NCI-H1092 treated with DMSO at 0.1 percent for 48 hours (cell line): ENCODE measurements around the gene IGSF22.

ENCODE experiments used
- DNase-seq: peaks from one replicate; lab custom pipeline; 2025; lab: John Stamatoyannopoulos, UW

IGSF22 gene

DNA sequence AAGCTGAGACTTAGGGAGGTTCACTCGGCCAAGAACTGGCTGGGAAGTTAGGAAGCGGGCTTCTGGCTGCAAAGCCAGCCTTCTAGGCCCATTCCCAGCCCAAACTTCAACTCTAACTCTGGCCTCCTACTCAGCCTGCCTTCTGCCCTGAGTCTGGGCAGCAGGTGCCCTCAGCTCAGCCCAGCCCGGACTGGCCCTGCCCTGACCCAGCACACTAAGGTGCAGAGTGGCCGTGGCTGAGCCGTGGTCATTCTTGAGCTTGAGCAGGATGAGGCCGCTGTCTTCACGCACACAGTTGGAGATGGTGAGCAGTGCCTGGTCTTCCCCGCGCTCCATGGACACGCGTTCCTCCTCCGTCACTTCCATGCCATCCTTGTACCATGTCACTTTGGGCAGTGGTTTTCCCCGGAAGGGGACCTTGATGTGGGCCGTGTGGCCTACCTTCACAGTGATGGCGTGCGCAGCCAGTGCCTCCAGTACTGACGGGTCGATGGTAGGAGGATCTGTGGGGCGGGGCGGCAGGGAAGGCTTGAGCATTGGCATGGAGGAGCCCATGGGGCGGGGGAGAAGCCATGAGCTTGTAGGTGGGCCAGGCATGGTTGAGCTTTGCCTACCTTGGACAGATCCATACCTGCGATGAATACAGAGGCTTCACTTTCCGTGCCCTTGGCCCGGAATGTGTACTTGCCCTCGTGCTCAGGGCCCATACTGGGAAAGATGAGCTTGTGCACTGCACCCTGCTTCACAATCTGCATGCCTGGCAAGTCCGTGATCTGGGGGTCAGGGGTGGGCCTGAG lies 12.1 kb downstream of the IGSF22 start:
- no peak for DNase-seq

DNA sequence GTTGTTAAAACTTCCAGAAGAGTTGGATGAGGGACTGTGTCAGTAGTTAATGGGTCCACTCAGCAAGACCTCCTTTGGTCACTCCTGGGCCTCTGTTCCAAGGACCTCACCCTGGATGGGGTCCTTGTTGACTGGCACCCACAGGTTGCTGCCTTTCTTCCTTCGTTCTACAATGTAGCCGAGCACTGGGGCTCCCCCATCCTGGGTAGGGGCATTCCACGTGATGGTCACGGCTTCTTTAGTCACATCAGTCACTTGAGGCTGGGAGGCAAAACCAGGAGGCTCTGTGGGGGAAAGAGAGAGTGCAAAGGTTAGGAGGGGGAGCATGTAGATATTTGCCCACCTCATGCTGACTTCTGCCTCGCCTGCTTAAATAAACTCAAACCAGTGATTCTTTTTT lies 15.4 kb downstream of the IGSF22 start:
- DNase-seq, result no peak

DNA sequence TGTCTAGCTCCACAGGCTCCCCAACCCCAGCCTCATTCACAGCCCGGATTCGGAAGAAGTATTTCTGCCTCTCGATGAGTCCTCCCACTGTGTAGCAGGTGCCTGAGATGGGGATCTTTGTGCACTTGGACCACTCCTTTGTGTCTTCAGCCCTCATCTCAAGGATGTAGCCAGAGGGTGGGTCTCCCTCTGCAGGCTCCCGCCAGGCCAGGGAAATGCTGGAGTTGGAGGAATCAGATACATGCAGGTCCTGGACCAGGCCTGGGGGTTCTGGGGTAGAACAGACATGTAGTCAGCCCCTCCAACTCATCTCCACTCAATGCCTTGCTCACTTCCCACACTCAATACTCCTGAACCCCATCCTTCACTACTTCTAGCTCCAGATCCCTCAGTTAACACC lies 16.6 kb downstream of the IGSF22 start:
- no peak for DNase-seq

DNA sequence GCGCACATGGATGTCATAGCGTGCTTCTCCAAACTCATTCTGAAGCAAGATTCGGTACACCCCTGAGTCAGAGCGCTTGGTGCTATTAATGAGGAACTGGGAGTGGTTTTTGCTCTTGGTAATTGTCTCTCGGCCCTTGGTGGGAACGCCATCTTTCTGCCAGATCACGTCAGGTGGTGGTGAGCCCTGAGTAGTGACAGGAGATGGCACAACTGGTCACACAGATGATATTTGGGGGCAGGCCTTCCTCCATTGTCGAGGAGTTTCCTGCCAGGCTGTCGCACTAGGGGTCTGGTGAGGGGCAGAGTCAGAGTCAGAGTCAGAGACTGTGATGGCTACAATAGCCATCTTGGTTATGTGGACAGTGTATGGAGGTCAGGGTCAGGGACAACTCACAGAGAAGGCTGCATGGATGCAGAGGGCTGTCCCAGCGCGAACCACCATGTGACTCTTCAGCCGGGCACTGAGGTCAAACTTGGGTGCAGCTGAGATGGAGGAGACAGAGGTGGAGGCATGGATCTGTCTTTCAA lies 18.1 kb downstream of the IGSF22 start:
- DNase-seq, result no peak

DNA sequence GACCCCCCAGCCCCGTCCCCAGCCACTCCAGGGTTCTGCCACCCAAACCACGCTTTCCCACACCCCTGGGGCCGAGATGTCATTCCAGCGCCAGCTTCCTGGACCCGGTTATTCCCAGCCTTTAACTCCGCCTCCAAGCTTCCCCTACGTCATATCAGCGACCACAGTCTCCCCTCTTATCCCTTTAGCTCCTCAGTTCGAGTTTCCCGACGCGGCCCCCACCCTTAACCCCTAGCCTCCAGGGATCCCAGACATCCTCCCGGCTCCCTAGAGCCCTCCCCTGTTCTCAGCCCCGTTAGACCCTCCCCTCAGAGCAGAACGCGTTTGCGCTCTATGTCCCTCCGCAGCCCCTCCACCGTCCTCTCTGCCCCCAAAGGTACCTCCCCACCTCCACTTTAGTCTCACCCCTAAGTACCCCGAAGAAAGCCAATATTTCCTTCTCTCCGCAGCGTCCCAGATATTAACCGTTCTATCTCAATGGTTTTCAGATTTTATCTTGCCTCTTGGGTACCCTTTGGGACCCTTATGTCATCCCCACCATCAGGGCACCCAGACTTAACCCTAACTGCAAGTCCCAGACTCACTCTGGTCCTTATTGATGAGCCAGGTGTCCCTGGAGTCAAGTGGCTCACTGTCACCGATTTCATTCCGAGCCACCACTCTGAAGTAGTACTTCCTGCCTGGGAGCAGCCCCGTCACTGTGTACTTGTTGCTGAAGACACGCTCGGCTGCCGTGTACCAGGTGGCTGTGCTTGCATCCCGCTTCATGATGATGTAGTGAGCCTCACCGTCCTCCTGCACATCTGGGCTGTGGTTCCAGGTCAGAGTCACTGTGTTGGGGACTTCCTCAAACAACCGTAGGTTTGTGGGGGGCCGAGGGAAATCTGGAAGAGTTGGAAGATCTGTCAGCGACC lies 19.4 kb downstream of the IGSF22 start:
- peak; percentile 61 for DNase-seq

DNA sequence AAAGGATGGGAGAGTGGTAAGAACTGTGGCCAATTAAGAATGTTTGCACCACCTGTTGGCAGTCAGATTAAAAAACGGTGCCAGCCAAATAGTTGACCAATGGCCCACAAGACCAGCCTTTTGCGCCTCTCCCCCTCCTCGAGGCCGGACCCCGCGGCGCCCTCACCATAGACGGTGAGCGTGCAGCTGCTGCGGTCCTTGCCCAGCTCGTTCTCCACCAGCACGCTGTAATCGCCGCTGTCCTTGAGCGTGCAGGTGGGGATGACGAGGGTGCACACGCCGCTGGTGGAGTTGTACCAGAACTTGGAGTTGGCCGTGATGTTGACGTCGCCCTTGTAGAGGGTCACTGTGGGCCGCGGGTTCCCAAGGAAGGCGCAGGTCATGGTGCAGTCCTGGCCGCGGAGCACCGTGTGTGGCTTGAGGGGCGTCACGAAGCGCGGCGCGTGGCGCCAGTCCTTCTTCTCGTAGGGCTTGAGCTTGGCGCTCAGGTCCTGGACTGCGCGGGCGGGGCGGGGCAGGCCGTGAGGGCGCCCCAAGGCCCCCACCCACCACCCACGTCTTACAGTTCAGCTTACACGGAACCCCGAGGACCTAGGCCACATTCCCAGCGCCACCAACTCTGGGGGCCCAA lies 20.2 kb downstream of the IGSF22 start:
- peak; percentile 26 for DNase-seq

DNA sequence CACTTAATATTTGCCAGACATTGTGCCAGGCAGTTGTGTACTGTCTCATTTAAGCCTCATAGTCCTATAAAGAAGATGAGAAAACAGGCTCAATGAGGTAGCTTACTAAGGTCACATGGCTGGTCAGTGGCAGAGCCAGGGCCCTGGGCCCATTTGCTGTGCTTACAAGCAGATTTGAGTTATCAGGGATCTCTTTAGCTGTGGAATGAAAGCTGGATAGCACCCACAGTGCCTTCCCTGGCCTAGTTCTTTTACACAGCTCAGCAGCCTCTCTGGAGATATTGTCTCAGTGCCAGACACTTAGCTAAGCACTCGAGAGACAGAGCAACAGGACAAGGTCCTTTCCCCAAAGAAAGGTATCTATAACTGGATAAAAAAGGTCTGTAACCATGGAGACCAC lies 21.3 kb downstream of the IGSF22 start:
- no peak for DNase-seq

DNA sequence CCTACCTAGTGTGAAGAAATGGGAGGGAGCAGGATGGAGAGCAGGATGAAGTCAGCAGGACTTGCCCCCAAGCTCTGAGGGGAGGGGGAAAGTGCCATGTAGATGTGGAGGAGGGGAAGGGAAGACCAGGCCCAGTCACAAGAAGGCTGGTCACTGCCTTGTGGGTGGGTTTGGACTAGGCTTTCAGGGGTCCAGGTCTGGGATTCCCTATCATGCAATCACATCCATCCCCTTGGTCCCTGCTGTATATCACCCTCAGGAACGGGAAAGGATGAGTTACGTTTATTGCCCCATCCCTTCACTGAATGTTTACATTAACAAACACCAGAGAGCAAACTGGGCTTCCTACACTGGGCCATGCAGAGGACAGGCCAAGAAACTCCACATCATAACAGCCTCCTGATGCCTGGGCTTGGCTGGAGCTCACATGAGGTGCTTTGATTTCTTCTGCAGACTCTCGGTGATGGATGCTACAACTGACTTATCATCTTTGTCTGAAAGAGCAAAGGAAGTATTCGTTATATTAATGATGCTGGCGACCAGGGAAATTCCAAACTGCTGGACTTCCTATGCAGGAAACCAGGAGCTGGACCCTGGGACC lies 21.8 kb downstream of the IGSF22 start:
- DNase-seq, result no peak

DNA sequence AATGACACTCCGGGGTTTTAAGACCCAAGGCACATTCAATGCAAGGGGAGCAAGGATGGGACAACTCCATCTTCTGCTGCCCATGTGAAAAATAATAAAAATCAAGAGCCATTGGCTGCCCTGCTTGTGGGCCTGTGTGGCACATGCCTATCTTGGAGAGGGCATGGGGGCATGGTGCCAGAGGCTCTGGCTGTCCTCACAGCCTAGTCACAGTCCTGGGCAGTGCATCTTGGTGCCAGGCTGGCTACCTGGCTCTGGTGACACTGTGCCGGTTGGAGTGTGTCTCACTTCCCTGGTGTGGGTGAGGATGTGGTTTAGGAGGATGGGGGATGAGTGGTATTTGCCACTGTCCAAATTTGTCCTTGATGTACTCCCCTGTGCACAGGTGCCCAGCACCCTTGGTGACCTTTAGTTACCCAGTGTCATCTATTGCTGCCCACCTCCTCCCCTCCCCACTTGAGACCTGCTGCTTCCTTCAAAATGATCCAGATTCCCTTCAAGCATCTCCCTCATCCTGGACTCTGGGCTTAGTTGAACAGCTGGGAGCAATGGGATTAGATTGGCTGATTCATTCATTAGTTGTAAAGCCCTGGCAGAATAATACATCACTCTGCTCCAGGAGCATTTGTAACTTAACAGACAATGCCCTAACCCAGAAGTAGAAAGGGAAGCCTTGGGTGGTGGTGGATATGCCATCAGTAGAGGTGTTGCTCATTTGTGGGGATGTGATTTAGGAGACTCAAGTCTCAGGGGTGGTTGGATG lies 22.8 kb downstream of the IGSF22 start:
- no peak for DNase-seq

DNA sequence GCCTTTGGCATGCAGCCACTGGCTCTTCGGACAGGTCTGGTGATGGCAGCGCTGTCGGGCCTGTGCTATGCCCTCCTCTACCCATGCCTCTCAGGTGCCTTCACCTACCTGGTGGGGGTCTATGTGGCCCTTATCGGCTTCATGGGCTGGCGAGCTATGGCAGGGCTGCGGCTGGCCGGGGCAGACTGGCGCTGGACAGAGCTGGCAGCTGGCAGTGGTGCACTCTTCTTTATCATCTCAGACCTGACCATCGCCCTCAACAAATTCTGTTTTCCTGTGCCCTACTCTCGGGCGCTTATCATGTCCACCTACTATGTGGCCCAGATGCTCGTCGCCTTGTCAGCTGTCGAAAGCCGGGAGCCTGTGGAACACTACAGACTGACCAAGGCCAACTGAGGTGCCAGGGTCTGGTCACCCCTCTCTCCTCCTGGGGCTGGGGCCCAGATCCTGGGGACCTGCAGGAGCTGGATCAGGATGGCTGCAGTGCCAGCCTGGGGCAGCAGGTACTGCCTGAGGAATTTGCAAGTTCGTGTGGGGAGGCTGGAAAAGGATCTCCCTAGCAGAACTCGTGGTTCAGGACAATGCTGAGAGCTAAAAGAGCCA lies 24.3 kb downstream of the IGSF22 start:
- DNase-seq, result no peak

DNA sequence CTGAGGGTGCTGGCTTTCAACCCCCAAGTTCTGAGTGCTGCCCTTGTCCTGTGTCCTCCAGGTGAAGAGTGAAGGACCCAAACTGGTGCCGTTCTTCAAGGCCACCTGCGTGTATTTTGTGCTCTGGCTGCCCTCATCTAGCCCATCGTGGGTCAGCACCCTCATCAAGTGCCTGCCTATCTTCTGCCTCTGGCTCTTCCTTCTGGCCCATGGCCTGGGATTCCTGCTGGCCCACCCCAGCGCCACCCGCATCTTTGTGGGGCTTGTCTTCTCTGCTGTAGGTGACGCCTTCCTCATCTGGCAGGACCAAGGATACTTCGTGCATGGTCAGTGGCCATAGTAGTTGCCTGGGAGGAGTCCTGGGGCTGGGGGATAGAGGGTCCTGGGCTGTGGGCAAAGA lies 25.1 kb downstream of the IGSF22 start:
- no peak for DNase-seq

DNA sequence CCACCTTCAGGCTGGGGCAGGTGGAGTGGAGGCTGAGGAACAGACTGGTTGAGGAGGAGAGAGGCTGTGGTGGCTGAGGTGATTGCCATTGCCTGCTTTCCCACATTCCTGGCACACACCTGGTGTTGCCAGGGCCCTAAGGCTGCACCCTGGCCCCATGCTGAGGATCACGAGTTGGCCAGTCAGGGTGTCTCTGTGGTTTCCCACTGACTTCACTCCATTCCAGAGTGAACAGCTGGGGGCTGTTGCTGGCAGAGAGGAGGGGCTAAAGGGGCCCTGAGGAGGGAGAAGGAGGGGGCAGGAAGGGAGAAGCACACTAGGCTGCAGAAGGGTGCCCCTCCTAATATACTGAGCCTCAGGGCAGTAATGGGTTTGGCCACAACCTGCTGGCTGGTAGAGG lies 25.6 kb downstream of the IGSF22 start:
- DNase-seq, result no peak

DNA sequence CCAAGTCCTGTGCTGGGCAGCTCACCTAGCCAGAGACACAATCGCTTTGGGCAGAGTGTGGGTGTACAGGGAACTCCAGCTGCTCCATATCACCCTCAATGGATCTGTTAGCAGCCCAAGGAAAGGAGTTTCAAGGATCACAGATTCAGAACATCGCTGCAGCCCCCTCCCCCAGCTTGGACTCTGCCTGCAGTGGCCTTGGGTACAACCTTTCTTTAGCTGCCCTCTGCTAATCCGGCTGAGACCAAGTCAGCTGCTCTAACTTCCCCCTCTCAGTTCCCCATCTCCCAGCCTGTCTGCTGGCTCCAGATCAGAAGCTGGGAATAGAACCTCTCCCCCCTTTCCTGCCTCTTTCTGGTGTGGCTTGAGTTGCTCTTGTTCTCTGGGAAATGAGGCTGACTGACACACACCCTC lies 26.1 kb downstream of the IGSF22 start:
- no peak for DNase-seq

DNA sequence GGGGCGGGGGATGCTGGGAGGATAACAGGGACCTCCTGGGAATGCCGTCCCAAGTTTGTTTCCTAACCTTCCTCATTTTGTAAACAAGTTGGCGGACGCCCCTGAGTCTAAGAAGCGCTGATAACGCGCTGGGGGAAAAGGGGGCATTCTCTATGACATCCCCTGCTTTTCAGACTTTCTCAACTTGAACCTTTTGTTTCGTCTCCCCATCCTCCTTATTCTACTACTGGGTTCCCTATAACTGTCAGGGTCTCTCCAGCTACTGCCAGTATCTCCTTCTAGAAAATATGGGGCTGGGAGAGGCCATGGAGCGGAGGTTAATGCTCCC lies 26.8 kb downstream of the IGSF22 start:
- no peak for DNase-seq

DNA sequence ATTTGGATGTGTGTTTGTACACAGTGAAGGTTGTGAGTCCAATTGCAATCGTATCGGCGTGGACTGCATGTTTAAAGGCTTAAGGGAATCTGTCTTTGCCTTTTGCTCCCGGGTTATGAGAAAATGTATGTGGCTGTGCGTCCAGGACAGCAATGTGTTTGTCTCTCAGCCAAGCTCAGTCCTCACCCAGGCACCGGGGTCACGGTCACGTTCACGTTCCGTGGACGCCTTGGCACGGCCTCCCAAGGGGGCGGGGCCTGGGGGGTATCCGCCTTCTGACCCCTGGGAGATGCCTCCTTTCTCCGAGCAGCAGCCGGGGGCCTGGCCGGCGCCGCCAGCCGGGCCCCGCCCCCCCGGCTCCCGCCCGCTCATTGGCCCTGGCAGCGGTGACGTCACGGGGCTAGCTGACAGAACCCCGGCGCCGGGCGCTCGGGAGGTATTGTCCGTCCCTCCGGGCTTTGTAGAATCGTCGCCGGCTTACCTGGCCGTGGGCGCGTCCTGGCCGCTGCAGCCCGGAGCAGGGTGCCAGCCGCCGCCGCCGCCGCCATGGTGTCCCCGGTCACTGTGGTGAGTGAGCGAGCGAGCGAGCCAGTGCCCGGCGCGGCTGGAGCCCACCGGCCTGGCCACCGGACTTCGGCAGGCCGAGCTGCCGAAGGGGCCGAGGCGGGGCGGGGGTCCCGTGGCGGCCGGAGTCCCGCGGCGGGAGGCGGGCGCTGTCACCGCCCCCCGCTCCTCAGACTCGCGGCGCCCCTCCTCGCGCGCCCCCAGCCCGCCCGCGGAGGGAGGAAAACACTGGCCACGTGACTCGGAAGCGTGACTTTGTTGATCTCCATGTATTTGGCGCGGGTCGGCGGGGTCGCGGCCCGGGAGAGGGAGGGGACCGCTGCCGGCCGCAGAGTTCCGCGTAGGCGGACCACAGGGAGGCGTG lies 27.4 kb downstream of the IGSF22 start, which contains the start of gene TMEM86A:
Gene TMEM86A, plus strand, starts transcription at position 439 of the 928 bp plus-strand sequence. Its CDS starts 108 bp downstream, at position 547.
- DNase-seq, result peak; percentile 86

DNA sequence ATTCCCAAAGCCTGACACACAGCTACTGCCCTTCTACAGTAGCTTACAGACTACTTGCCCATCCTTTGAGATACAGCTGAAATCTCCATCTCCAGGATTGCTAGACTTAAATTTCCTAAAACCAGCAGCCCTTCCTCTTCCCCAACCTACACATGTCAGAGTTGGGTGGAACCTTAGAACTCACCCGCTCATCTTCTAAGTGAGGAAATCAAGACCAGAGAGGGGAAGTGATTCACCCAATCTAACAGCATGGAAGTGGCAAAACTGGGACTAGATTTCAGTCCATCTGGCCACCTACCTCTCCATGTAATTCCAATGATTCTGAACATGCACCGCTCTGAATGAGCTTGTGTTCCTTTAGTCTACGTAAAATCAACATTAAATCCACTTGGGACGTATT lies 28.4 kb downstream of the IGSF22 start:
- DNase-seq, result no peak

DNA sequence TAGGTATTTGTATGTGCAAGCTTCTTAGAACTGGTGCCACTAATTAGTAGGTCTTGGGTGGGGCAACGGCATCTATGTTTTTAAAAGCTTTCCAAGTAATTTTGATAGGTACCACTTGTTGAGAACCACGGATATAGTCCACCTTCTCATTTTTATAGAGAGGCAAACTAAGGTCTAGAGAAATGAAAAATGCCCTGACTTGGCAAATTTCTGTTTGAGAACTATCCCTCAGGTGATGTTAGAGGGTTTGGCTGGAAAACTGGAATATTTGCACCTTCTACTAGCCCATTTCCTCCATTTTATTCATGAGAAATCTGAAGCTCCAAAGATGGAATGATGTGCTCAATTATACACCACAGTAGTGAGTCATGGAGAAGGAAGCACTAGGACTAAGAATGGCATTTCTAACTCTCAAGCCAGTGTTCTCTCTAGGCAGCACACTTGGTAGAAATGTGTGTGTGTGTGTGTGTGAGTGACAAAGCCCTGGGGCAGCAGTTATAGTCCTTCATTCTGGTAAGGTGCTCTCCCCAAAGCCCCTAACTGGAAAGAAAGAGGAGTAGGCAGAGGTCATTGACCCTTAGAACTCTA lies 29.3 kb downstream of the IGSF22 start:
- no peak for DNase-seq

DNA sequence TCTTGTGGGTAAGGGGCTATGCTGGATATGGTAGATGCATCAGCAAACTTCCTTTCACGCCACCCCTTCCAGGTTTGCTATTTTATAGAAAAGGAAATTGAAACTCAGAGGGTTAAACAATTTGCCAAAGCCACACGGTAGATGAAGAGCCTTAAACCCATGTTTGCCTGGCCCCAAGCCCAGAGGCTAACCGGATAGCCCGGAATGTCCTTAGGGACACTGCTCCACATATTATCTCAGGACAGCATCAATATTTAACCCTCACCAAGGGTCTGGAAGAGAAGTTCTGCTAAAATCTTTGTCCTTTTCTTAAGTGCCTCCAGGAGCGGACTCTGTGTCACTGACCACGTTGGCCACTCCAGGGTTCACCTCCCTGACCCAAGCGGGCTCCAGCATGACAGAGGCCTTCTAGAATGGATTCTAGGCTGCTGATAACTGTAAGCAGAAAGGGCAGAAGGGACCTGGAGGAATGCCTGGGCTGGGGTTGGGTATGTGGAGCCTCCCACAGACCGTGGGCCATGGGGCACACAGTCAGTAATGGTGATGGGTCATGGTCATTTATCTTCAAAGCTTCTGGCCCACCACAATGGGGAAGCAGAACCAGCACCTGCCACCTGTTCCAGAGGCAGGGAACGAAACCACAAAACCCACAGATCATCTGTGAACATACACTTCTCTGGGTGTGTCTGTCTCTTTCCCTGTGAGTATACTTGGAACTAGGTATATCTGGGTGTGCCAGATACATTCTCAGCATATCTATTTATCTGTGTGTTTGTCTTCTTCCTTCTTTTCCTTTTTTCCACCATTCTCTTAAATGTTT lies 32.8 kb downstream of the IGSF22 start:
- no peak for DNase-seq
